HG02852 (cell line): ENCODE data around the gene FILIP1L.

Experiments
- ATAC-seq: cut with Tn5 transposase; IDR thresholded peaks from one replicate; pipeline ENCODE4 v1.9.1; 2021; ENCODE audit warnings: mild to moderate bottlenecking, moderate library complexity; ENCODE audit not compliant: unreplicated experiment

Gene FILIP1L

GRCh38 chr3:99873269-99874102, 240.8 kb downstream of the FILIP1L start:
- no peak for ATAC-seq

GRCh38 chr3:99872923-99873254, 241.4 kb downstream of the FILIP1L start:
- ATAC-seq, result peak; percentile 66

GRCh38 chr3:99871231-99872045, 242.9 kb downstream of the FILIP1L start:
- no peak for ATAC-seq

- ATAC-seq, result no peak
These were observed 243.6 kb downstream of the FILIP1L start for GRCh38 chr3:99870712-99871111.

- no peak for ATAC-seq
These were observed 244.7 kb downstream of the FILIP1L start for GRCh38 chr3:99869621-99870020.

DNA sequence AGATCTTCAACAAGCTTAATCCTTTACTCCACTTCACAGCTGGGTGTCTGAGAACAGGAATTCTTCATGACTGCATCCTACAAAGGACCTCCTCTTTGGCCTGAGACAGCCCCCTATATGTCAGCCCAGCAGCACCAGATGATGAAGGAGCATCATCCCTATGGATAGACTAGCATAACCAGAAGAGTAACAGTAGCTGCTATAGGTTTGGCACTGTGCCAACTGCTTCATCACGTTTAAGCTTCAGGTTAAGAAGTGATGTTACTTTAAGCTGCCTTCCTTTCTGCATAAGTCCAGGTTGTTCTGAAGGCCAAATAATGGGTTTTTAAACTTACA, 246.0 kb downstream of the FILIP1L start:
- ATAC-seq, result no peak

DNA sequence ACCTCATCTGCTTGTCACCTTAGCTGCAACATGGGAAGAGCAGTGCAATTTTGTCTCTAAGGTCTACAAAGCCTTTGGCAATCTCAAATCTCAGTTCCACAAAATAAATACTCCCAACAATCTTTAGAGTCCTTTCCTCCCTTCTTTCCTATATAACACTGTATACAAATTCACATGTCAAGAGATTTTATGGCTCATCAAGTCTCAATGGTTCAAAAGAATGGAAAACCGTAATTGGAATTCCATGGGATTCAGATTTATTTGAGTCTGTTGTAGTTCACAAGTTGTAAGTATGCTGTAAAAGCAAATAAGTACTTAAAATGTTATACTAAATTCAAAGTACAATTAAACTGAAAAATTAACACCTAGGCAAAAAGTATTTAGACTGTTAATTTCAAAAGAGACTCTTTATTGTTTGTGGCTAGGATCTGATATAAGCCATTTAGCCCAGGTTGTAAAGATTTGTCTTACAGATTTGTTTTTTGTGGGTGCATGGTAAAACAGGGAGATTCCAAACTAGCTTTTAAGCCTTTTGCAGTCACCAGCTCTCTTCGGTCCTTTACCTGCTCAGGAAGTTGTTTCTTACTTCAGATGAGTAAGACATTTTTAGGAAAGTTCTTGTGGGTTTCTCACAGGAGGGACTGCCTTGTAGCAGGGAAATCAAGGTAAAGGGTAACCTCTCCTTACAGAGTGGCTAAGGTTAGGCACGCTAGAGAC, 246.5 kb downstream of the FILIP1L start:
- ATAC-seq, result no peak

GRCh38 chr3:99866261-99866761, 248.0 kb downstream of the FILIP1L start:
- no peak for ATAC-seq

DNA sequence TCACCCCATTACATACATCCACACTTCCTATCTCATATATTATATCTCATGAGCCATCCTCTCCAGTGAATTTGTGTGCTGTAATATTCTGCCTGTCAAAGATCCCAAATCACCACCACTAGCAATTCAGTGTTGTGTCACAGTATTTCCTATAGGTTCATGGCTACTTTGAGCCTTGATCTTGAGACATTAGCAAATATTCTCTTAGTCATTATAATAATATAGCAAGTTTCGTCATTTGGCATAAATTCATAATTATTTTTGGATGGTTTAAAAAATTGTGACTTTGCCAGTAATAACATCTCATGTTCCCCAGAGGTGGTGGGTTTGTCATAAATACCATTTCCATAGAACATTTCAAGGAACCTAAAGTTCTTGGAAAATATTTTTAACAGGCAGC, 249.0 kb downstream of the FILIP1L start:
- no peak for ATAC-seq

- no peak for ATAC-seq
These were observed 250.0 kb downstream of the FILIP1L start for GRCh38 chr3:99864289-99864688.

- ATAC-seq, result peak; percentile 63
These were observed 250.7 kb downstream of the FILIP1L start for GRCh38 chr3:99863588-99863987.

DNA sequence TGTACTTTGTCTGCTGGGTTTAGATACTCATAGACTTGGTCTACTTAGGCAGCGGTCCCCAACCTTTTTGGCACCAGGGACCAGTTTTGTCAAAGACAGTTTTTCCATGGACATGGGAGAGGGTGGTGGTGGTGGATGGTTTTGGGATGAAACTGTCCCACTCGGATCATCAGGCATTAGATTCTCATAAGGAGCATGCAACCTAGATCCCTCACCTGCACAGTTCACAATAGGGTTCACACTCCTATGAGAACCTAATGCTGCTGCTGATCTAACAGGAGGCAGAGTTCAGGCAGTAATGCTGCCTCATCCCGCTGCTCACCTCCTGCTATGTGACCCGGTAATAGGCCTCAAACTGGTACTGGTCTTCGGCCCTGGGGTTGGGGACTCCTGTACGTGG, 251.3 kb downstream of the FILIP1L start:
- no peak for ATAC-seq

GRCh38 chr3:99862208-99862607, 252.1 kb downstream of the FILIP1L start:
- no peak for ATAC-seq

GRCh38 chr3:99861216-99861615, 253.1 kb downstream of the FILIP1L start:
- ATAC-seq, result no peak

GRCh38 chr3:99859825-99860224, 254.5 kb downstream of the FILIP1L start:
- no peak for ATAC-seq

GRCh38 chr3:99858469-99858868, 255.8 kb downstream of the FILIP1L start:
- ATAC-seq, result no peak

DNA sequence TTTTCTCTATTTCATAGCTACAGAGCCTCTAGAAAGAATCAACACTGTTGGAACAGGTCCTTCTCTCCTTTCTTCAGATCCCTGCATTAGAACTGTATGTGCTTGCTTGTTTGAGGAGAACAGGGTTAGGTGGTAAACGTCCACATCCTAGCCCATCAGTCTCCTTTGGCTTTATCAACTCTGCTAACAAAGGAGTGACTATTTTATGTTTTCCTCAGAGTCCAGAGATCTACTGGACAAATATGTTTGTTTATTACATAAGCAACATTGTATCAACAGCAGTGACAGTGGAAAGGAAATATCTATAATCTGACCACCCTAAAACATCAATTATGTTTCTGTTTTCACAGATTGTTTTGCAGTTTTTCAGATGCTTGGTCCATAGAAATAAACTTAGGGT, 257.0 kb downstream of the FILIP1L start:
- ATAC-seq, result no peak

GRCh38 chr3:99856437-99857220, 257.7 kb downstream of the FILIP1L start:
- no peak for ATAC-seq

DNA sequence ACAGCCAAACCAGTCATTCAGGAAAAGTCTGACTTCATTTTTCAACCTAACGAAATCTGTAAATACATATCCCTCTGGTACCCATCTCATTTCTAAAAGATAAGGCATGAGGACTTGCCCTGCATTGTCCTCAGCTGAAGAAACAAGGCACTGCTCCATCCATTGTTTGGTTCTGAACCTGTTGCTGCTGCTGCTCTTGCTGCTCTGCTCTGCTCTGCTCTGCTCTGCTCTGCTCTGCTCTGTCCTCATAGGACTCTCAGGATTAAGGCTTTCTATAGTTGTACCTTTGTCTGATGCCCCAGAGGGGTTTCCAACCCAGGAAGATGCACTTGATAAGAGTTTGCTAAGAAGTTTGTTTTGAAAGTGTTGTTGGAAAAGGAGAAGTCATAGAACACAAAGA, 258.4 kb downstream of the FILIP1L start:
- no peak for ATAC-seq

DNA sequence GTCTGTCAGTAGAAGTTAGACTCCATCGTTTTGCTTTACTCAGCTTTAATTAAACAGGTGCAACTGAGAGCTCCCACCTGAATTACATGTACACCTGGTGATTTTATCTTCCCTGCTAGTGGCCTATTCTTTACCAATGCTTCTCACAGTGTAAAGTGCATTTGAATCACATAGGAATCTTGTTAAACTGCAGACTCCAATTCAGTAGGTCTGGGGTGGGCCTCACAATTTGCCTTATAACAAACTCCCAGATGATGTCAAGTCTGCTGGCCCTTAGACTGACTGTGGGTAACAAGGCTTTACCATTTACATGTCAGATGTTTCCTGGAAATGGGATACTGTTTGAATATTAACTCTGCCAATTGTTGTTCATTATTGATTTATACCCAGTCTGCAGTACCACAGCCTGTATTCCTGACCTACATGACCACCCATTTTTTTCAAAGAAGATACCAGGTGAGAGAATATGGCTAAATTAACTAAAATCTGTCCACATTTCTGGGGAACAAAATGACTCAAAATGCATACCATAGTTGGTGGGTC, 259.5 kb downstream of the FILIP1L start:
- no peak for ATAC-seq
